WI38 (cell line): ENCODE data around the gene UNC119.

Source experiments
- H3K4me3 ChIP-seq: 2 replicates; pipeline ENCODE4 v1.5.1; 2011; ENCODE audit warnings: low read depth, mild to moderate bottlenecking, control low read depth, low read length
- TF ChIP-seq, protein P1 (sequence below): IDR thresholded peaks from 2 replicates; pipeline ENCODE4 v1.5.1; 2012; ENCODE audit warnings: low read depth, mild to moderate bottlenecking, control low read depth, low read length

UNC119 gene

DNA sequence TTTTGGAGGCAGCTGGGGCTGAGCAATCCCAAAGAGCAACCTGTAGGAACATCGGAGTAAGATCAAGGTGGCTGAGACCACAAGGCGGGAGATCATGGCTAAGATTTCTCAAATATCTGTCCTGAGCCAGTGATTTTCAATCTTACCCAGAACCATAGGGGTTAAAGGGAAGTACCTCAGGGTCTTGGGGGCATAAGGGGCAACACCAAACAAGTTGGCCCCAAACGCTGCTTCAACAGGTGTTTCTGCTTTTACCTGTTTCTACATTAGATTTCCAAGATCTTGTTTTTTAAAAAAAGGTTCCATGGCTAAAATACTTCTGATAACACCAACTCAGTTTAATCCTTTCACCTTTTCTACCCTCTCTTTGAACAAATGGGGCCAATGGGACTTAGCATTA is 2.6 kb upstream of the UNC119 start:
- TF ChIP-seq, protein P1, sequence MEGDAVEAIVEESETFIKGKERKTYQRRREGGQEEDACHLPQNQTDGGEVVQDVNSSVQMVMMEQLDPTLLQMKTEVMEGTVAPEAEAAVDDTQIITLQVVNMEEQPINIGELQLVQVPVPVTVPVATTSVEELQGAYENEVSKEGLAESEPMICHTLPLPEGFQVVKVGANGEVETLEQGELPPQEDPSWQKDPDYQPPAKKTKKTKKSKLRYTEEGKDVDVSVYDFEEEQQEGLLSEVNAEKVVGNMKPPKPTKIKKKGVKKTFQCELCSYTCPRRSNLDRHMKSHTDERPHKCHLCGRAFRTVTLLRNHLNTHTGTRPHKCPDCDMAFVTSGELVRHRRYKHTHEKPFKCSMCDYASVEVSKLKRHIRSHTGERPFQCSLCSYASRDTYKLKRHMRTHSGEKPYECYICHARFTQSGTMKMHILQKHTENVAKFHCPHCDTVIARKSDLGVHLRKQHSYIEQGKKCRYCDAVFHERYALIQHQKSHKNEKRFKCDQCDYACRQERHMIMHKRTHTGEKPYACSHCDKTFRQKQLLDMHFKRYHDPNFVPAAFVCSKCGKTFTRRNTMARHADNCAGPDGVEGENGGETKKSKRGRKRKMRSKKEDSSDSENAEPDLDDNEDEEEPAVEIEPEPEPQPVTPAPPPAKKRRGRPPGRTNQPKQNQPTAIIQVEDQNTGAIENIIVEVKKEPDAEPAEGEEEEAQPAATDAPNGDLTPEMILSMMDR, result no peak
- no peak overlapping the region for H3K4me3 ChIP-seq

DNA sequence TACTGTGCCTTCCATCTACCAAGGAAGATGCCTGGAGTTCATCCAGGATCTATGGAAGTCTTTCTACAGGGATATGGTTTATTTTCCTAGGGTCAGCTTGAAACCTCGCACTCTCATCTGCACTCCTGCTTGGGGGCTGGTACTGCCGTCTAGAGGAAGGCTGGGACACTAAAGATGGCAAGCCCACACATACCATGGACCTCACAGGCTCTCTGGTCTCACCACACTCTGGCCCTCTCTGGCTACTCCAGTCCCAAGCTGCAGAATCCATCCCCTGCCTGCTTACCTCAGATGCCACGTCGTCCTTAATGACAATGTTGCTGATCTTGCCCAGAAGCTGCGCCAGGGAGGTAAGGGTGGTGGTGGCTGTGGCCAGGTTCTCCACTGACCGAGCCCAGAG is 2.1 kb upstream of the UNC119 start:
- TF ChIP-seq, protein P1, result no peak
- no peak overlapping the region for H3K4me3 ChIP-seq

DNA sequence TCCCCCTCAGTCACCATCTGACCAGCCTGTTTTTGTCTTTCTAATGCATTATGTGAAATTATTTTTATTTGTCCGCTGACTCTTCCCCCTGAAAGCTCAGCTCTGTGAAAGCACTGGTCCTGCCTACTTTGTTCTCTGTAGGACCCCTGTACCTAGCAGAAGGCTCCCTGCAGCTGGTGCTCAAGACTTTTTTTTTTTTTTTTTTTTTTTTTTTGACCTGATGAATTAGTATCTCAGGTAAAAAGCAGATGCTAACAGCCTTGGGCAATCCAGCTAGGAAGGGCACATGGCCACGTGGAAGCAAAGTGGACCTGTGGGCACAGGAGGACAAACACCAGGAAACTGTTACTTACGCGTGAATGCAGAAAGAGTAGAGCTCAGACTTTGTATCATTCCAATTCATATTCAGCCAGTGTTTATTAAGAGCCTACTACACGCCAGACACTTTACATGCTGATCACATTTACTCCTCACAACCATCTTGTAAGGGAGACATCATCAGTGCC is 629 bp upstream of the UNC119 start:
- TF ChIP-seq, protein P1, result no peak
- H3K4me3 ChIP-seq, result peak overlapping the region; percentile 27

DNA sequence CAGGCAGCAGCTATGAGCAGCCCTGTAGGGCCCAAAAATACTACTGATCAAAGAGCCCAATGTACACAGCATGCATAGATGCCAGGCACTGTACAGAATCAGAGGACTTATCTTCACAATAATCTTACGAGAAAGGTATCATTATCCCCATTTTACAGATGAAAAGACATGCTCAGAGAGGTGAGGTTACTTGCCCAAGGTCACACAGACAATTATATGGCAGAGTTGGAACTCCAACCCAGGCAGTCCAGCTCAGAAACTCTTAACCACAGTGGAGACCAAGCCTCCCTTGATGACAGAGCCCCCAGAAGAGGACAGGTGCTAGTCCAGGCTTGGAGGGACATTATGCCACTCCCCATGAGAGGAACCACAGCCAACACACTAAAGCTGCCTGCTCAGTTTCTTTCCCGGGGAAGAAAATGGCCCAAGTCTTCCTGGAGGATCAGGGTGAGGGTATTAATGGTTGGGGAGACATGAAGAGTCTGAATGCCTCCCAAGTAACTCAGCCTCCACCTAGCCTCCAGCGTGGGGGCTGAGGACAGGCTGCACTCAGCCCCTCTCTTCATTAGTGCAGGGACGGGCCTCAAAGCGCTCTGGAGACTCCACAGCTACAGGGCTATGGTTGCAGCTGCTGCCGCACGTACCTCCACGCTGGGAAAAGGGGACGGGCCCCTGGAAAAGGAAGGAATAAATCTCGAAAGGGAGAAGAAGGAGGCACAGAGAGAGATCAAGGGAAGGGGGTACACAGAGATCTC is 826 bp downstream of the UNC119 start:
- peak overlapping the region; percentile 83 for H3K4me3 ChIP-seq
- TF ChIP-seq, protein P1, result no peak

DNA sequence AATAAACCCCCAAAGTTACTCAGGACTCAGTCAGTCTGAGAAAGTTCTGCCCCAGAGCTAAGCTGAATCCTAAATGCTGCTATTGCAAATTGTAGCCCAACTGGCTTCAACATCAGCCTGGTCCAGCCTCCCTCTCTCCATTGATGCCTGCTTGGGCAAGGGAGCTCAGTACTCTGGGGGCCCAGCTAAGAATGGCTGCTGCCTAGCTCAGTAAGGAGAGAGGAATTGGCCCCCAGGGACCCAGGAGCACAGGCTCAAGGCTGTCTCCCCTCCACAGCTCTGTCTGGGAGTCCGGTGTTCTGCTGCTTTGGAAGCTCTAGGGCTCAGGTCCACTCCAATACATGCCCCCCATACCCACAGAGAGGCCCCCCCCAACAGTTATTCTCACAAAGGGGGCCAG is 1.6 kb downstream of the UNC119 start:
- TF ChIP-seq, protein P1, result no peak
- no peak overlapping the region; the same call in 1 of the 2 replicates for H3K4me3 ChIP-seq

DNA sequence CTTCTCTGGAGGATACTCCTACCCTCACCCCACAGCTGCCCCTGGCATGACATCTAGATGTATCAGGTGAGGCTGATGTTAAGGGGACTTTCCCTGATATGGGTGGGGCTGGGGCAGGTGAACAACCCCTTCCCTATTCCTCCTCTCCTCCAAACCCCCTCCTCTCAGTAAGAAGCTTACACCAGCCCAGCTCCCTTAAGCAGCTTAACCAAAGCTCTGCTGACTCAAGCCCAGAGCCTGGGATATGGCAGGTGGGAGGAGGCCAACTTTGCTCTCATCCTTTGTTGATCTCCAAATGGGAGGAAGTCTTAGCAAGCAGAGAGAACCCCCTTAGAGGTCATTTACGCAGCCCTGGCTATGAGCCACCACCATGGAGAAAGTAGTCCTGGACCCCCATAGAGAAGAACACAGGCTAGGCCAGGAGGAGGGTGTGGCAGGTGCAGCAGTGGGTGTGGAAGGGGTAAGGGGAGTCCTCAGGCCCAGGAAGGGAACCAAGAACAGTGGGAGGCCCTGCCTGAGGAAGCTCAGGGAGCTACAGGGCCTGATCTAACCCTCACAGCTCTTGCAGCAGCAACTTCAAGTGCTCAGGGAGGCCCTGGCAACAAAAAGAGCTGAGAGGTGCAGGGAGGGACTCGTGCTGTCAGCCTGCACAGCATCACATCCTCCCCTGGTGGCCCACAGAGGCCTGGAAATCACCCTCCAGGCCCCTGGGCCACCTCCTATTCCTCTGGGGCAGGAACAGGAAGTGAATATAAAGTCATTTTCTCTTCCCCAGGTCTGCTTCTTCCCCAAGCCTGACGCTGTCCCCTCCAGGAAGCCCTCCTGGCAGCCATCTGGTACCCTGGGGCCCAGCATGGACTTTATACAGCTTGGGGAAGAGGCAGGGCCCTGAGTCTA is 2.9 kb downstream of the UNC119 start:
- TF ChIP-seq, protein P1, result no peak
- H3K4me3 ChIP-seq, result no peak overlapping the region
